ENCODE measurements around the gene URB1.

URB1 gene

GRCh38 chr21:32261929-32262328, 130.9 kb downstream of the URB1 start:
- TF ChIP-seq POLR2AphosphoS5 (IDR thresholded peaks at IDR 0.05; ENCODE audit: low read depth, low read length) (no peak), SIN3A (IDR thresholded peaks at IDR 0.05; ENCODE audit: borderline replicate concordance, insufficient read depth, low read length) (no peak), TAF1 (IDR thresholded peaks at IDR 0.05; ENCODE audit: borderline replicate concordance, insufficient read depth, low read length) (no peak), FOXP2 (optimal IDR thresholded peaks at IDR 0.05; ENCODE audit: borderline replicate concordance, extremely low read depth, extremely low read length, insufficient read depth) (no peak), REST (IDR thresholded peaks at IDR 0.05; ENCODE audit: insufficient read depth in 1 of 2, low read depth in 2 of 2, low read length in 2 of 2) (no peak)
